GM18505 (cell line): ENCODE results near the gene TMEM62.

Experiments used
- ATAC-seq: cut with Tn5 transposase; IDR thresholded peaks from one replicate; pipeline ENCODE4 v1.9.1; 2021; ENCODE audit not compliant: unreplicated experiment
- POLR2A ChIP-seq: IDR thresholded peaks from 4 replicates; pipeline ENCODE4 v1.6.1; 2011; ENCODE audit warnings: borderline replicate concordance; ENCODE audit not compliant: insufficient read depth, insufficient read length; ENCODE audit errors: extremely low read depth

Gene TMEM62

DNA sequence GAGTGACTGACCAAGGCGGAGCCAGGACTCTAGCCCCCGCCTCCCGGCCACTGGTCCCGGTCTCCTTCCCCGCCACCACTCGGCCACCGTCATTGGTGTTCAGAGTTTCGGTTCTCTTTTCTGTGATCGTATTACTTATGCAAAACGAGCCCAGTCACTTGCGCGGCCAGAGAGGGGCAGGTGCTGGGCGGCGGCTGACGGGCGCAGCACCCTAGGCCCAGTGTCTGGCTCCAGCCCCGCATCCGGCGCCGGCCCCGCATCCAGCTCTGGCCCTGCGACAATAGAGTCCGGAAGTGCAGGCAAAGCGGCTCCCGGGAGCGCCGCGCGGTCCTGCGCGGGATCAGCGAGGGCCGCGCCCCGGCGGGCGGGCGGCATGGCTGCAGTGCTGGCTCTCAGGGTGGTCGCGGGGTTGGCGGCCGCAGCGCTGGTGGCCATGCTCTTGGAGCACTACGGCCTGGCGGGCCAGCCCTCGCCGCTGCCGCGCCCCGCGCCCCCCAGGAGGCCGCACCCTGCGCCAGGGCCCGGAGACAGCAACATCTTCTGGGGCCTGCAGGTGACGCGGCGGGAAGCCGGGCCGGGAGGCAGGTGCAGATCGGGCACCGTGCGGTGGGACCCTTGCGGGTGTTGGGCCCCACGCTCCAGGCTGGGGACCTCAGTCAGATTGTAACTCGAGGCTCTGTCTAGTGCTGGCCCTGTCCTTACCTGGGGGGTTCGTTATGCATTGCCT lies at the start of gene TMEM62:
Gene TMEM62 (plus strand): TSS at position 157 of the 727 bp plus-strand sequence. CDS start 217 bp downstream, at position 374.
- peak; percentile 97 for TF ChIP-seq POLR2A
- peak; percentile 85 for ATAC-seq

DNA sequence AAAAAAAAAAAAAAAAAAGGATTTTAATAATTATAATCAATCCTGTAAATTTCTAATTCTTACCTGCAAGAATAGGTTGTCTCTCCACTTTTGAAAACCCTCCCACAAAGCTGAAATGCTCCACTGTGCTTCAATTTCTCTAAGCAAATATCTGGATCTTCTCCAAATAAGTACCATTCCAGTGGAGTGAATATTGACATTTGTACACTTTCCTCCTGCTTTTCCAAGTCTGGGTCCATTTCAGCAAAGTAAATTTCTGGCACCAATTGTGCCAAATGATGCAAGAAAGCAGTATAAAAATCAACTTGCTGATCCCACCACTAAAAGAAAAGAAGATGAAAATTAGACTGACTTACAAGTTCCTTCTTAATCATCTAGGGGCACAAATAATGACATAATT lies 47.5 kb upstream of the TMEM62 start:
- ATAC-seq = no peak
- no peak for TF ChIP-seq POLR2A

DNA sequence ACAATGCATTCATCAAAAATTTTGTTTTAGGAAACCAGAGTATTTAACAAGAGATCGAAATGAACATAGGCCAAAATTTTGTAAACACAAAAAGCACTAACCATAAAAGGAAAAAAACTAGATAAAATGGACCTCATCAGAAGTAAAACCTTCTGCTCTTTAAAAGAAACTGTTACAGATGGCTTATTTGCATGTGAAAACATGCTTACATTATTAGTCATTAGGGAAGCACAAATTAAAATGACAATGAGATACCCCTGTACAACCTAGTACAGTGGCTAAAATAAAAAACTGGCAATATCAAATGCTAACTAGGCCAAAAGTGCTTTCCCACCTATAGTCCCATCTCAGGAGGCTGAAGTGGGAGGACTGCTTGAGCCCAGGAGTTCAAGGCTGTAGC lies 46.8 kb upstream of the TMEM62 start:
- no peak for ATAC-seq
- TF ChIP-seq POLR2A = no peak

DNA sequence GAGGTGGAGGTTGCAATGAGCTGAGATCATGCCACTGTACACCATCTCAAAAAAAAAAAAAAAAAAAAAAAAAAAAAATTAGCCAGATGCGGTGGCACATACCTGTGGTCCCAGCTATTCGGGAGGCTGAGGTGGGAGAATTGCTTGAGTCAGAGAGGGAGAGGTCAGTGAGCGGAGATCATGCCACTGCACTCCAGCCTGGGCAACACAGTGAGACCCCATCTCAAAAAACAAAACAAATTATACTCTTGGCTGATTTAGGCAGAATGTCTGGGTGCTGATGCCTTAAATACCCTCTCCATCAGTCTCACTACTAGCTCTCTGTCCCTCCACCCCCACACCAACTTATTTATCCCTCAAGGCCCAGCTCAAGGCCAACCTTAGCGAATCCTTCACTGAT lies 41.5 kb upstream of the TMEM62 start:
- TF ChIP-seq POLR2A = no peak
- no peak for ATAC-seq

DNA sequence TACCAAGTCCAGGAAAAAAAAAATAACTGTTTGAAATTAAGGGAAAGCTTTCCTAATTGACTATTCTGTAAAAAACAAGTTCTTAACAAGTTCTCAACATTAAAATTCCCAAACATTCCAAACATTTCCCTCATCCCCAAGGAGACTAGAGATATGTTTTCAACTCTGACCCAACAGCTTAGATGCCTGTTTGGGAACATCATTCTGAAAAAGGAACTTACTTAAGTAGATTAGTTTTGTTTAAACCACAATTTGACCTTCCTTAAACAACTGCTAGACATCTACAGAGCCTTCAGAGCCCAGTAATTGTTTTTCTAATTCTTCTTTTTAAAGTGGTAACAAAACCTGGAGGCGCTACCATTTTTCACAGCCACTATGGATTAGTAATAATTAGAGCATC lies 40.4 kb upstream of the TMEM62 start:
- ATAC-seq = no peak
- no peak for TF ChIP-seq POLR2A

DNA sequence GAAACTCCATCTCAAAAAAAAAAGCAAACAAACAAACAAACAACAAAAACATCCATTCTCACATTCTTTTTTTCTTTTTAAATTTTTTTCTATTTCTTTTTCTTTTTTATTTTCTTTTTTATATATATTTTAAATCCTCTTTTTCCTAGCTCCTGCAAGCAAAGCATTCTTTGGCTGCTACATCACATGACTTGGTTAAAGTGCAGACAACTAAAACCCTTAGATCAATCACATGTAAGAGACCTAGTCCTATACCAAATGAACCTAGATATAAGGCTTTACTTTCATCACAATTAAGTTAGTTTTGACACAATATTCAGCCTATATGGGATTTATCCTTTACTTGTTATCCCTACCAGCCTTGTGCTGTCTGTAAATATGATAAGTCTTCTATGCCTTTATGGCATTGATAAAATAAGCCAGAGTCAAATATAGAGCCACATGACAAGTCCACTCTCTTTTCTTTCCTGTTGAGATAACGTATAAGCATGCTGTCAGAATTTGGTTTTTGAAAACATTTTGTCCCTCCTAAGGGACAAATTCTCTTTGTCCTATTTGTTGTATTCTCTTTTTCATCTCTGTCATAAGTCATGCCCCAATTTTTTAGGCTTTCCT lies 38.9 kb upstream of the TMEM62 start:
- TF ChIP-seq POLR2A = no peak
- no peak for ATAC-seq

DNA sequence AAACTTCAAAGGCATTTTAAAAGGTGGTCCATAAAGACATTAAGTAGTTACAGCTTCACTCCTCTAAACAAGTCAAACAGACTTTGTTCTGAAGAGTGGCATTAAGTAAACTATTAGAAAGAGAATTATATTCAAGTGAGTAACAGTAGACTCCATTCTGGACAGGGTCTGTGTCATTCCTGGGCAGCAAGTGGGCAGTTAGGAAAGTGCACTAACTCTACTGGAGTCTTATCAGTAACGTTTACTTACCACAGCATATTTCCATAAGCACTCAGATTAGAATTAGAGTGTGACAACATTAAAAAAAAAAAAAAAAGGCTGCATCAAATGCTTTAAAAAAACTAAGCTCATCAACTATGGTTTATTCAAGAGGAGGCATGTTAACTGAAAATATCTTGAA lies 38.1 kb upstream of the TMEM62 start:
- no peak for TF ChIP-seq POLR2A
- ATAC-seq = no peak

DNA sequence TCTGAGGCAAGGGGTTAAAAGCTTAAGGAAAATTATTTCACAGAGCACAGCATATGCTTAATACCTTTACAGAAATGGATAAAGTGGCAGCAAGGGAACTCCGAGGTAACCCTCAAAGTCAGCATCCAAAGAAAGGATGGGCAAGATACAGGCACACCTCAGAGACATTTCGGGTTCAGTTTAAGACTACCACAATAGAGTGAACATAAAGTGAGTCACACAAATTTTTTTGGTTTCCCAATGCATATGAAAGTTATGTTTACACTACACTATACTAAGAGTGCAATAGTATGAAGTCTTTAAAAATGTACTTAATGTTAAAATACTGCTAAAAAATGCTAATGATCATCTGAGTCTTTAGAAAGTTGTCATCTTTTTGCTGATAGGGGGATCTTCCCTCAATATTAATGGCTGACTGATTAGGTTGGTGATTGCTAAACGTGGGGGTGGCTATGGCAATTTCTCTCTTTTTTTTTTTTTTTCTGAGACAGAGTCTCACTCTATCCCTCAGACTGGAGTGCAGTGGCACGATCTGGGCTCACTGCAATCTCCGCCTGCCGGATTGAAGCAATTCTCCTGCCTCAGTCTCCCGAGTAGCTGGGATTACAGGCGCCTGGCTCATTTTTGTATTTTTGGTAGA lies 37.6 kb upstream of the TMEM62 start:
- ATAC-seq = no peak
- no peak for TF ChIP-seq POLR2A

DNA sequence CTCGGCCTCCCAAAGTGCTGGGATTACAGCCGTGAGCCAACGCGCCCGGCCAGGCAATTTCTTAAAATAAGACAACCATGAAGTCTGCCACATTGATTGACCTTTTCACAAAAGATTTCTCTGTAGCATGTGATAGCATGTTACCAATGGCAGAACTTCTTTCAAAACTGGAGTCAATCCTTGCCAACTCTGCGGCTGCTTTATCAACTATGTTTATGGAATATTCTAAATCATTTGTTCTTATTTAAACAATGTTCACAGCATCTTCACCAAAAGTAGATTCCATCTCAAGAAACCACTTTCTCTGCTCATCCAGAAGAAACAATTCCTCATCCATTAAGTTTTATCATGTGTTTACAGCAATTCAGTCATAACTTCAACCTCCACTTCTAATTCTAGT lies 37.0 kb upstream of the TMEM62 start:
- no peak for ATAC-seq
- no peak for TF ChIP-seq POLR2A

DNA sequence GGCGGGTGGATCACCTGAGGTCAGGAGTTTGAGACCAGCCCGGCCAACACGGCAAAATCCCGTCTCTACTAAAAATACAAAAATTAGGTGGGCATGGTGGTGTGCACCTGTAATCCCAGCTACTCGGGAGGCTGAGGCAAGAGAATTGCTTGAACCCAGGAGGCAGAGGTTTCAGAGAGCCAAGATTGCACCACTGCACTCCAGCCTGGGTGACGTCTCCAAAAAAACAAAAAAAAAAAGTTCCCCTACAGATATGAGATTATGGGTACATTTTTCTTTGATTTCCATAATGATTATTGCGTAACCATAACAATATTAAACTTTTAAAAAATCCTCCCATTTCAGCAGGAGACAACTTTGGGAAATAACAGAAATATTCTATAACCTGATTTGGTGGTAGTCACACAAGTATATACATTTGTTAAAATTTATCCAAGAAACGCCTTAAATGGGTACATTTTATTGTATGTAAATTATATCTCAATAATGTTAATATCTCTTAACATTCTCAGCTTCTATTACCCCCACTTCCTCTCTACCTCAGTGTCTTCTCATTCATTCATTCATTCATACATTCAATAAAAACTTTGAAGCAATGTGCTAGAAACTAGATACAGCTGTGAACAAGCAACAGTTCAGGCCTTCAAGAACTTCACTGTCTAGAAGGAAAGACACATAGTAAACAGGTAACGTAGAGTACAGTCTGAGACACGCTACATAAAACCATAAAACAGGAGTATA lies 34.1 kb upstream of the TMEM62 start:
- no peak for TF ChIP-seq POLR2A
- no peak for ATAC-seq

DNA sequence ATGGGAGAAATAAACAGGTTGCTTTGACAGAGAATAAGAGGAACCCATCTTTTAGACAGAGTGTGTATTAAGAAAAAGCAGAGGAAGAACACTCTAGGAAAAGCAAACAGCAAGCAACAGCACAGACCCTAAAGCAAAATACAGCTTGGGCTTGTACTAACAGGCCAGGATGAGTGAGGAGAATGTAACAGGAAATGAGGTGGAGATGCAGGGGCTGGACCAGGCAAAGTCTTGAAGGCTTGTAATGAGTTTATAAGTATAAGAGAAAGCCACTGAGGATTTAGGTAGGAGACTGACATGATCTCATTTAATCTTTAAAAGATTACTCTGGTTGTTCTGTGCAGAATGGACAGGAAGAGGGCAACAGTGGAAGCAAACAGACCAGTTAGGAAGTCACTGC lies 32.4 kb upstream of the TMEM62 start:
- TF ChIP-seq POLR2A = no peak
- no peak for ATAC-seq

DNA sequence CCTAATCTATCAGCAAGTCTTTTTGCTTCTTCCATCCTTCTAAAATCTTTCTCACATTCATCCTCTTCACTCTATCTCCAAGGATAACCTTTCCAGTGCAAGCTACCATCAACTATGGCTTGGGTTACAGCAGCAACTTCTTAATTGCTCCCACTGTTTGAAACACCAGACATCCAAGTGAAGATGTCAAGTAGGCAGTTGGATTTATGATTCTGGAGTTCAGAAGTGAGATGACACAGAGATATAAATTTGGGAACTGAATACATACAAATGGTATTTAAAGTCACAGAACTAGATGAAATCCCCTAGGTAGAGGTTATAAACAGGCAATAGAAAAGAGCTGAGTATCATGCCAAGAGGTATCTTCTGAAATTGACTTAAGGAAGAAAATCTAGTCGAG lies 31.2 kb upstream of the TMEM62 start:
- no peak for ATAC-seq
- no peak for TF ChIP-seq POLR2A

DNA sequence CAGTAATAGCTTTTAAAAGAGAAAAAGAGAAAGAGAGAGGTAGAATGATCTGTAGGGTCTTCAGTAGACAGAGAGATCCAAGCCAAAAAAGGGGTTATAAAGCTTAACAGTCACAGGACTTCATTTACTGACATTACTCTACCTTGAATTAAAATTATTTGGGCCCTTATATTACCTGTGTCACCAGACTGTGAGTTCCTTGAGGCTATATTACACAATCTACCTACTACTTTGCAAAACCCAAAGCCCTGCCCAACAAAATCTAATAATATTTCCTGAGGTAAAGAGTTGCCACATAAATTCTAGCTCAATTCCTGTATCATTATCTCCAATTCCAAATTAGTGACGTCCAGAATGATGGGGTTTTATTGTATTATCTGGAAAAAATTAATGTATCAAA lies 29.5 kb upstream of the TMEM62 start:
- ATAC-seq = no peak
- TF ChIP-seq POLR2A = no peak
